GM21360 (cell line): ENCODE results near the gene EXOSC7.
"Not testable (repeated sequence)": the region's sequence is repeated elsewhere in the genome, so short reads cannot be mapped to it uniquely, and the experiment has no call there.

Experiments used
- ATAC-seq: cut with Tn5 transposase; IDR thresholded peaks from one replicate; pipeline ENCODE4 v1.9.1; 2021; ENCODE audit warnings: mild to moderate bottlenecking, moderate library complexity; ENCODE audit not compliant: unreplicated experiment

EXOSC7 gene

DNA sequence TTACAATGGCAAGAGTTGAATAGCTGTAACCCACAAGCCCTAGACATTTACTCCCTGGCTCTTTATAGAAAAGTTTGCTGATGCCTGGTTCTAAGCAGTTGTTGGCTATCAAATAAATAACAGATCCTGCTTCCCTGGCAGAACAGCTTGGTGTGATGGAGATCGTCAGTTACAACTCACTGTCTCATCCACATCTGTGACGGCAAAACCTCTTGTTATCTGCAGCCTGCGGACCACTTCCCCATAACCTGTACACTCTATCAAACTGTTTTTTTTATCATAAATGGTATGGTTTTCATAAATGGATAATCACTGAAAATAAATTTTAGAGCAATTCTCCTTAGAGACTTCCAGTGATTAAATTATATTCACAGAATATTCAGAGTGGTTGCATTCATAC, 14.2 kb upstream of the EXOSC7 start:
- no peak for ATAC-seq

DNA sequence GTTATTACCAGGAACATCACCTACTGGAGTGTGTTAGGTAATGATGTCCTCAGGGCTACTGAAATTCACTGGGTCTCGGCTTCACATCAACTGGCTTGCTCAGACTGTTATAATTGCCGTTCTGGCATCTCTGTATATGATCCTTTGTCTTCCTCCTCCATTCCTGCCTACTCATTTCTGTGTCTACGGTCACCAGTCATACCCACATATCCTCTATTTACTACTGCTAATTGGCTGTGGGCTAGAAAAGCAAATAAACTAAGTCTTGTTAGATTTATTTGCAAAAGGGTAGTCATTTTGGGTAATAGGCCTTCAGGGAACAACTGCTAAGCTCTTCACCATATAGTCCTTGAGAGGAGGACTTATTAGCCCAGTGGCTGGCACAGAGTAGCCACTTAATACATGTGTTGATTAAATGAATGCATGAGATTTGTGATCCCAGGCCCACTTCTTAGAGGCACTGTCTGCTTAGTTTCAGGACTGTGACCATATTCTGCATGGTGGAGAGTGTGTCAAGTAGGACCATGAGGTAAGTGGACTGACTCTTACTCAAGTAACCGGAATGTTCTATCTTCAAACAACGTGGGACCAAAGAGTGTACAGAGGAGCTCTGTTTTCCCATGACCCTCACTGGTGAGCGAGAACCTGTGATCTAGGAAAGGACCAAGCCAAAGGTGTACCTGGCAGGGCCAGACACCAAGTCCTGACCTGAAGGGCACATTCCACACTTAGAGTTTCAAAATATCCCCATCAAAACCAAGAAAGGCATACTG, 13.2 kb upstream of the EXOSC7 start:
- no peak for ATAC-seq

DNA sequence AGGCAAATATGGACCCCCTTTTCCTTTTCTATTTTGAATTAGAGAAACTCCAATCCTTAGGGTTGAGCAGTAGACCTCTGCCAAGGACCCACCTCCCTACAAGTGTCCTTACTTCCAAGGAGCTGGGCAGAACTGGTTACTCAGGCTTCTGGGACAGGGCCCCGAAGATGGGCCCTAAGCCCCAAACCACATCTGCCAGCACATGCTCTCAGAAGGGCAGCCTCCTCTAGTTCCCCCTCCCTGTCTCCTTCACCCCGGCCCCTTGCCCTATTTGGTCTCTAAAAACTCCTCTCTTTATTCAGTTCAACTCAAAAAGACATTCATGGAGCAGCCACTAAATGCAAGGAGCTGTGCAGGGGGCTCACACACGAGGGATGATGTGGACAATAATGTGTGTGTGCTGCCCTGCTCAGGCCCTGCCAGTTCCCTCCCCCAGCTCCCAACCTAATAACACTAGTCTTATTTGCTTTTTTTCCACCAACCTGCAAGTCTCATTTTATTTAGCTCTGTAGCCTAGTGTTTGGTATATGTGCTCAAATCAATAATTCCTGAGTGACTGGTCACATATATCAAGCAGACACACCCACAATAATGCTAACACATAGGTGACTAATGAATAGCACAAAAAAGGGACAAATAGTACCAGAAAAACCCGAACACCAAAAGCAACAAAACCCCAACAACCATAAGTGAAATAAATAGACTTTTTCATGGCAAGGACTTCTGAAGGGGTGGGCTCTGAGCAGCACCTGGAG, 12.3 kb upstream of the EXOSC7 start:
- no peak for ATAC-seq

DNA sequence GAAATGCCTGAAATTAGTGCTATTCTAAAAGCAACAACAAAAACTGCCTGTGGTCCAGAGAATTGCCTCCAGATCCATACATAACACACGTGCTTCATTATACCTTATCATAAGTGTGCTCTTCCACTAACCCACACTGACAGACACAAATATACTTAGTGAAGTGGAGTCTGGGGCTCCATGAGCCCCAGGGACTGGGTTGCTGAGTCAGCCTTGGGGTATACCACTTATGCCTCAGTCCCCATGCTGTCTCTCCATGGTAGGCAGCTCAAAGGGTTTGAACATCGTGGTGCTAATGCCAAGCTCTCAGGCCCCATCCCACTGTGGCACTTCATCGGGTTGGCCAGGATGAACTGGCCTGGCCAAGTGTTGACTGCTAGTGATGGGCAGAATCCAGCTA, 10.9 kb upstream of the EXOSC7 start:
- no peak for ATAC-seq

DNA sequence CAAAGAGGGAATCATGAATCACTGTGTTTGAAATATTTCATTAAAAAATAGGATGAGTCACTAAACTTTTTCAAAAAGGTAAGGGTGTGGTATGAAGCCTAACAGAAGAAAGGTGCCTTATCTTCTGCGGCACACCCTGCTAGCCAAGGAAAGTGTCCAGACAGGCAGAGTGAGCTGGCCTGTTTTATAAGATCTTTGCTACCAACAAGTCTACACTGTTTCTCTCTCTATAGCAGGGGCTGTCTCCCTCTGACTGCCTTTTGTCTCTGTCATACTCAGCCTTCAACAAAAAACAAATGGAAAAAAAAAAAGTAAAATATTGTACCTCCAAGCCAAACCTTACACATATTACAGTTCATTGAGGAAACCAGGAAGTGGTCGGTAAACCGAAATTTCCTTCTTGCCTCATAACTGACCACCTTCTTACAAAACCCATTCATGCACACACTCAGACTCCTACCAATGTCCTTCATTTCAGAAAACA, 9.2 kb upstream of the EXOSC7 start:
- ATAC-seq, result no peak

DNA sequence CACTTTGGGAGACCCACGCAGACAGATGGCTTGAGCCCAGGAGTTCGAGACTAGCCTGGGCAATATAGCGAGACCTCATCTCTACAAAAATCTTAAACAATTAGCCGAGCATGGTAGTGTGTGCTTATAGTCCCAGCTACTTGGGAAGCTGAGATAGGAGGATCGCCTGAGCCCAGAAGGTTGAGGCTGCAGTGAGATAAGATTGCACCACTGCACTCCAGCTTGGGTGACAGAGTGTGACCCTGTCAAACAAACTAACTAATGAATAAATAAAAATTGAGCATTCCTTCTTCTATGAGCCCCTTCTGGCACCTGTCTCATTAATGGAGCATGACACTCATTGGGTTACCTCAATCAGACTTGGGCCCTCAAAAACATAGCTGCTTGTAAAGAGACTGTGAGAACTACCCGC, 7.6 kb upstream of the EXOSC7 start:
- ATAC-seq, result no peak

DNA sequence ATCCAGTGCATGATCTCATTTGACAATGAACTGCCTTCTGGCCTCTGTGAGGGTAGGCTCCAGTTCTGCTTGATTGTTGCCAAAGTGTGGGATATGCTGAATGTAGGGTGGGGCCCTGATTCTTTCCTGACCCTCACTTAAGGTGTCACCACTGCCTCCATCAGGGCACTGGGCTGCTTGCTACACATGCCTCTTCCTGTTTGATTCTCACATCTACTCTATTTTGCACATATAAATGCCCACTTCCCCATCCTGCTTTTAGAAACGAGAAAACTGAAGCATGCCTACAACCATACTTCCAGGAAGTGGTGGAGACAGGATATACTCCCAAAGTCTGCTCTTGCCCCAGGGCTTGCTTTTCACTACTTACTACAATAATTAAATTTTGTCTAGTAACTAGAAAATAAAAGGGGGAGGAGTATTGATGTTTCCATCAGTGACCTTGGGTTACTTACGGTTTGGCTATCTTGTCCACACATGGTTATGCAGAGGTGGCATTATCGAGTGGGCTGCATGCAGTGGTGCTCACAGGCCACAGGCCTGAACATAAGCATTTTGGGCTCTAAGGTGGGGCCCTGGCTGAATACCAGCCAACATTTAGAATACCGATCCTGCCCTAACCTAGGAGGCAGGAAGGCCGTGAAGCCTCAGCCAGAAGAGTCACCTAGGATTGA, 6.8 kb upstream of the EXOSC7 start:
- no peak for ATAC-seq

DNA sequence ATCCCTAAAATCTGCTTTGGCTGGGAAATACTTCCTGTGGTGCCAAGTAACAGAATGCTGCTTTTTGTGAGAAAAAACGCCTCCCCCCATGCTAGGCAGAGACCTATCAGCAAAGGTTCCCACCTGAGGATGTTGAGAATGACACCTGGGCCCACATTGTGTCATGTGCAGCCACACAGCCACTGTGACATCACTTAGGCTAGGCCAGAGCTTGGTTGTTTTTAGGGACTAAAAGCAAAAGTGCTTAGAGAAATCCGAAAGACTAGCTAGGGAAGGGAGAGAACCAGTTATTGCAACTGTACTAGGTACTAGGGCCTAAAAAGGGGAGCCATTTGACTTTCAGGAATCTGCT, 6.2 kb upstream of the EXOSC7 start:
- no peak for ATAC-seq

DNA sequence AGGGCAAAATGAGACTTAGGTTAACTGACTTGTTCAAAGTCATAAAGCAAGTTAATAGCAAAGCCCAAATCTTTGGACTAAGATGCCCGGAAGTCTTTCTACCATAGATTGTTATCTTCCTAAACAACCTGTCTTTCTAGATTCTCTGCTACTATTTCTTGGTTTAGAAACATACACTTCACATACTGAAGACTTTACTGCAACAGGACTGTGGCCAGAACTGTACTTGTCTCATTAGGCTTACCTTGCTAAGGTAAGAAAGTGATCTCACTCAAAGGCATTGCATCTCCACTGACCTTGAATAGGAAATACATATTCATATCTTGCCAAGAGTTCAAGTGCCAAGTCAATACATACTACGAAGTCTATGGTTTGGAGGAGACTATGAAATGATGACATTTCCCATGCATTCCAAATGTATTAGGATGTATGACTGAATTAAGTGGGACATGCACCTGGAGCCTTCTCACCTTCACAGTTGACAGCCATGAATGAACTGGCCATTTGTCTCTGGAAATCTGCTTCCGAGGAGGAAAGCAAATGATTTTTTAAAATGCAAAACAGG, 5.0 kb upstream of the EXOSC7 start:
- no peak for ATAC-seq

DNA sequence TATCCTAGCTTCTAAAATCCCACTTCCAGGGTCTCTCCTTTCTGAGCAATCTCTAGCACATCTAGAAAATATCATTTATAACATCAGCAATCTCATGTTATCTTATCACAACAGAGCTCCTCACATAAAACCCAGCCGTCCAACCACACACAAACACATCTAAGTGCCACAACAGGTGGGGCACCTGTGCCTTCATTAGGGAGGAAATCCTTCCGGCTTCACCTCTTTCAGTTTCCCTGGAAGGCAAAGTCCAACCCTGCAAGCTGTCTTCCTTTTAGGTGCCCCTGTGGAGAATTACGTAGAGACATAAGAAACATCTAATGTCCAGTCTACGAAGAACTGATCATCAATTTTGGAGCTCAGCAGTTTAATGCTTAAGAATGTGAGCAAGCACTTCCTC, 1.6 kb upstream of the EXOSC7 start:
- ATAC-seq, result no peak

DNA sequence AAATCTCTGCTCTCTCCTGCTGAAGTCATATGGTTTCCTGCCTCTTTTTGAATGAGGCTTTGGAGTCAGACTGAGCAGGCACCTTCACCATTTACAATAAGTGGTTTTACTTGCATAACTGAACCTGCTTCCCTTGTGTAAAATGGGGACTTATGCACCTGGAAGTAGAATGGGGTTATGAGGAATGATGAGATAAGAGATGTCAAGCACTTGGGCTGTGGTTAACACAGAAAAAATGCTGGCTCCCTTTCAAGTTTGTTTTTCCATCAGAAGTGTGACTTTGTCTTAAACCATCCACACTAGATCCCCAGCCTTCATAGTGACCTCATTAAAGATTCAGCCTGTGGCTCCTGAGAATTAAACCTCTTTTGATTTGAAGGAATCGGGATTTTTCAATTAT, 5.2 kb downstream of the EXOSC7 start:
- ATAC-seq, result no peak

DNA sequence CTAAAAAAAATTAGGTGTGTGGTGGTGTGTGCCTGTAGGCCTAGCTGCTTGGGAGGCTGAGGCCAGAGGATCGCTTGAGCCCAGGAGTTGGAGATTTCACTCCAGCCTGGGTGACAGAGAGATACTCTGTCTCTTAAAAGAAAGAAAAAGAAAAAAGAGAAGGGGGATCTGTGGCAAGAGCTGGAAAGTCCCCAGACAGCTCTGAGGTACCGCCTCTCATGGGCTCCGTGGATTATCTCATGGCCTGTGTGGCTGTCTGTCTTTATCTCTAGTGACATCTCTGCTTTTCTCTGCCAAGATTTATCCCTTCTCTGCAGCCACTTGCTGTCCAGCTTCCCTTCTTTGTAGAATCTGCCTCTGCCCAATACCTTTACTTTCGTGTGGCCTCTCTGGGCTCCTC, 5.7 kb downstream of the EXOSC7 start:
- ATAC-seq, result no peak

DNA sequence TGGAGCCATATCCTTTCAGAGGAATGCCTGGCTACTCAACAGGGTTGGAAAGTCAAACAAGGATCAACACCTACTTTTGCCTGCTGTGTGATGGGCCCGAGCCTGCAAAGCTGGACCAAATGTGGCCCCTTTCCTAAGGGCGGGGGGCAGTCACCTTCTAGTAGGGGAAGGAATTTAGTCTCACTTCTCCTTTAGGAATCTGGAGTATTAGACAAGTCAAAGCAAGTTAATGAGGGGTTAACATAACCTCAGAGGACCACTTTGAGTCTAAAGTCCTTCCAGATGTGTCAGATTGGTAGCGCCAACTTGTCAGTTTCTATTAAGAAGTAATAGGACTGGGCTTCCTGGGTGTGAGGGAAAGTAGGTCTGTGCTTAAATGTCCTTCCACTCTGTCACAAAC, 6.8 kb downstream of the EXOSC7 start:
- ATAC-seq, result no peak

DNA sequence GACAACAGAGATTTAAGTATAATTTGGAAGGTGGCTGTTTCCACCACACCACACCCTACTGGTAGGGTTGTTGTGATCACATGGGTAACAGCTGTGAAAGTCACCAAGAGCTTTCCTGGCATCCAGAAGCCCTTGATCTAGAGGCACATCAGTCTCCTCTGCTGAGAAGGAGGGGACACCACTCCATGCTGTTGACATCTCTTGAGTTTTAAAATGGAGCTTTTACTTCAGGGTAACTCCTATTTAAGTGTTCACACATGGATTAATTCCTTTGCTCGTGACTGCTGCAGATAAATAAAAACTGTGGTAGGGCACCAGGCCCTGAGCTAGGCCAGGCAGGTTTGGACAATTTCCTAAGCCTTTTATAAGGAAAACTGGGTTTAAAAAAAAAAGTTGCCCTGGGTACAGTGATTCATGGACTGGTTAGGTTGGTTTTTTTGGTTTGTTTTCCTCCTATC, 7.5 kb downstream of the EXOSC7 start:
- no peak for ATAC-seq

DNA sequence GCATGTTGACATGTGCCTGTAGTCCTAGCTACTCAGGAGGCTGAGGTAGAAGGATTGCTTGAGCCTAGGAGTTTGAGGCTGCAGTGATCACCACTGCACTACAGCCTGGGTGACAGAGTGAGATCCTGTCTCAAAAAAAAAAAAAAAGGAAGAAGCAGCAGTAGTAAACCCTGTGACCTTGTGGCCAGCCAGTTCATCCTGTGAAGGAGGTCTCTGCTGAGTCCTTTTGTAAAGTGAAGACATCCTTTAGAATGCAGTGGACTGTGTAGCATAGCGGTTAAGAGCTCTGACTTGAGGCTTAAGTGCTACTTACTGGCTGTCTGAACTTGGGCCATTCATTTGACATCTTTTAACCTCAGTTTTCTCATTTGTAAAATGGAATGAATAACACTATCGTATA, 8.3 kb downstream of the EXOSC7 start:
- no peak for ATAC-seq

DNA sequence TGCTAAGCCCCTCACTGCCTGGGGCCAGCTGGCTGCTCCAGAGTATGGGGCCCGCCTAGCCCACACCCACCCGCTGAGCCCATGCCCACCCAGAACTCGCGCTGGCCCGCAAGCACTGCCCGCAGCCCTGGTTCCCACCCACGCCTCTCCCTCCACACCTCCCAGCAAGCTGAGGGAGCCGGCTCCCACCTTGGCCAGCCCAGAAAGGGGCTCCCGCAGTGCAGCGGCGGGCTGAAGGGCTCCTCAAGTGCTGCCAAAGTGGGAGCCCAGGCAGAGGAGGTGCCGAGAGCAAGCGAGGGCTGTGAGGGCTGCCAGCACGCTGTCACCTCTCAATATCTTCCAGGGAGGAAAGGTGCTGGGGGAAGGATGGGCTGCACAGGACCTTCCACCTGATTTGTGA, 10.3 kb downstream of the EXOSC7 start:
- not testable (repeated sequence) for ATAC-seq

DNA sequence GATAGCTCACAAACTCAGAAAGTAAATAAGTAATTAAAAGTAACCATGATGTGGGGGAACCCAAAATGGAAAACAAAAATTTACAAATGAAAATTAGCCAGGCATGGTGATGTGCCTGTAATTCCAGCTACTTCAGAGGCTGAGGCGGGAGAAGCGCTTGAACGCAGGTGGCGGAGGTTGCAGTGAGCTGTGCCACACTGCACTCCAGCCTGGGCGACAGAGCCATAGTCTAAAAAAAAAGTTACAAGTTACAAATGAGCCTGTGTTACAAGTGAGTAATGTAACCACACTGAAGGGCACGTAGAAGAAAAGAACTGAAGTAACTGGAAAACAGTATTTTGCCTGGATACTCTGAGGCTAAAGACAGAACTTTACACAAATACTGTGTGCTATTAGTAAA, 11.3 kb downstream of the EXOSC7 start:
- no peak for ATAC-seq

DNA sequence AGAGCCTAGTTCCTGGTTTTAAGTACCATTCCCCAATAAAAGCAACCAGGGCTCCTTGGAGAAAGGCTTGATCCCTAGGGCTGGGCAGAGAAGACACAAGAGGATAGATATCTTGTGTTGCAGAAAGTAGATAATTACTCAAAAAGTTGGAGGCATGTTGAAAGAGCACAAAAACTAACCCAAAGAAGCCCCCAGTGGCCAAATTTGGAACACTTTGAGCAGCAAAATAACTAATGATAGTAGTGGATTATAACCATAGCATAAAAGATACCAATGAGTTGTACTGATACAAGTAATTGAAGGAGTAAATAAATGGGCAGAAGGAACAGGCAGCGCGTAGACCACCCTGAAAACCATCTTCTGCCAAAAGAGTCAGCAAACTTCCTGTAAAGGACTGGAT, 12.0 kb downstream of the EXOSC7 start:
- ATAC-seq, result no peak

DNA sequence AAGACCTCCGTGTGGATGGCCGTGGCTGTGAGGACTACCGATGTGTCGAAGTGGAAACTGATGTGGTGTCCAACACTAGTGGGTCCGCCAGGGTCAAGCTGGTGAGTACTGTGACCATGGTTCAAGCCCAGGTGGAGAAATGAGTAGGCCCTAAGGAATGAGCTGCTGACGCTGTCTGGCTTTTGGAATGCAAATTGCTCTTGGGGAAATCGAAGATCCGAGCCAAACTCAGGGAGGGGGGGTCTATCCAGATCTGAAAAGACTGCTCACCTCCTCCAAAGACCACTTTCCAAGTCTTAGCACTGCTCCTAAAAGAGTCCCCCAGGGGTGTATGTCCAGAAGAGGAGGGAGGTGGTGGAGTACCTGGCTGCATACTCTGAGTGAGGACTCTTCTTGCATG, 13.1 kb downstream of the EXOSC7 start:
- no peak for ATAC-seq

DNA sequence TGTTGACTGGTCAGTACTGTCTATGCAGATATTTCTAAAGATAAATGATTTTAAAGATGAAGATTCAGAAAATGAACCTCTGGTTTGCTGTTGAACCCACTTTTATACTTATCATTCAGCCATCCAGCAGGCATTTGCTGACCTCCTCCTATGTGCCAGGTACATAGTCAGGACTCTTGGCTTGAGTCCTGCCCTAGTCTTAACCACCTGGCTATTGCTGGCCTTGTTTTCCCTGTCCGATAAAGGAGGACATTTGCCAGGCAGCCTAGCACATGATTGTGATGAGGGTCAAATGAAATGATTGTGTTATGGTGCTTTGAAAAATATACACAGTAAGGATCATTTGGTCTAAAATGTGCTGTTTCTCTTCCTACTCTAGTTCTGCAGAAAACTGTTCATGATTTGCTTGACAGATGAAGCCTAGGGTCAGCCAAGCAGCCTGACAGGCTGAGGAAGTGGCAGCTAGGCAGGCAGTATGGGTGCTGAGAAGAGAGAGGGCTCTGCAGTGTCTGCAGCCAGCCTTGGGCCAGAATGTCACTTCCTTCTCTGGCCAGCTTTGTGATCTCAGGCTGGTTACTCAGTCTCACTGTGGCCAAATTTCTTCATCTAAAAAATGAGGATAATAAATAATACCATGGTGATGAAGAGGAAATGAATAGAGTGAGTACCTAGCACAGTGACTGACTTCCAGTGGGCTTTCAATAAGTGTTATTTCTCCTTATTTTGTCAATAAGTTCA, 13.8 kb downstream of the EXOSC7 start:
- ATAC-seq, result no peak

DNA sequence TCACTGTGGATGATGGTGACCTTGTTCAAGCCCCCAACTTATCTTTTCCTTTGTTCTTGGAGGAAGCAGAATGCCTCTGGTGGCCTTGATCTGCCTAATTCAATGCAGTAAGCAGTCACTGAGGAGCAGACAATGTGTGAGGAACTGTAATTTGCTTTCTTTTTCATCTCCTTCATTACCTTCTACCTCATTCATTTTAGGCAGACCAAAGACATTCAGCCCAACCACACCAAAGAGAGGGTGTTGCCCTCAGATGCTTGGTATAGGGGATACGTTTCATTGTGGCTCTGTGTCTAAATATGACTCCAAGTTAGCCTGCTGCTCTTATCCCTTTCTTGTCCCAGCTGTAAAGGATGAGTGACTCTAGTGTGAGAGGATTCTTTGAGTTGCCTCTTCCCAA, 15.3 kb downstream of the EXOSC7 start:
- ATAC-seq, result no peak
